Hepatocyte (in vitro differentiated cells): ENCODE results near the gene CARS2. TPM values are rescaled to one million over a fixed set of nuclear protein-coding genes. Genes with fewer than 3 reads are reported as not detected.

Source experiments
- DNase-seq: peaks from one replicate; pipeline ENCODE4 v3.0.0-alpha.2; 2016; ENCODE audit warnings: low spot score
- H2AFZ ChIP-seq: fragments of 200-600 bp; sonication (generic); 2 replicates; pipeline ENCODE4 v1.6.0; 2016; ENCODE audit warnings: antibody characterized with exemption, mild to moderate bottlenecking
- H3K27ac ChIP-seq: fragments of 200-600 bp; sonication (generic); 2 replicates; pipeline ENCODE4 v1.5.1; 2016; ENCODE audit warnings: mild to moderate bottlenecking
- H3K27me3 ChIP-seq: fragments of 200-600 bp; sonication (generic); 2 replicates; pipeline ENCODE4 v1.6.1; 2016
- H3K36me3 ChIP-seq: fragments of 200-600 bp; sonication (generic); replicated peaks from 2 replicates; pipeline ENCODE4 v1.5.1; 2016; ENCODE audit warnings: low read depth; ENCODE audit not compliant: insufficient read depth
- H3K4me1 ChIP-seq: fragments of 200-600 bp; sonication (generic); 2 replicates; pipeline ENCODE4 v1.5.1; 2016; ENCODE audit warnings: mild to moderate bottlenecking, moderate library complexity; ENCODE audit not compliant: insufficient read depth
- H3K4me2 ChIP-seq: fragments of 200-600 bp; sonication (generic); 2 replicates; pipeline ENCODE4 v1.6.0; 2016
- H3K4me3 ChIP-seq: fragments of 200-600 bp; sonication (generic); 2 replicates; pipeline ENCODE4 v1.5.1; 2016; ENCODE audit warnings: mild to moderate bottlenecking
- H3K79me2 ChIP-seq: fragments of 200-600 bp; sonication (generic); 2 replicates; pipeline ENCODE4 v1.6.0; 2017; ENCODE audit warnings: mild to moderate bottlenecking
- H3K9me2 ChIP-seq: fragments of 200-600 bp; sonication (generic); replicated peaks from 2 replicates; pipeline ENCODE4 v1.6.0; 2017; ENCODE audit warnings: mild to moderate bottlenecking; ENCODE audit not compliant: insufficient read depth
- H3K9me3 ChIP-seq: fragments of 200-600 bp; sonication (generic); 2 replicates; pipeline ENCODE4 v1.5.1; 2016; ENCODE audit warnings: low read depth, mild to moderate bottlenecking
- H4K20me1 ChIP-seq: fragments of 200-600 bp; sonication (generic); 2 replicates; pipeline ENCODE4 v1.6.0; 2016; ENCODE audit warnings: mild to moderate bottlenecking; ENCODE audit not compliant: insufficient read depth, poor library complexity, severe bottlenecking
- CTCF ChIP-seq: fragments of 200-600 bp; sonication (generic); IDR thresholded peaks from 2 replicates; pipeline ENCODE4 v1.5.1; 2016; ENCODE audit warnings: antibody characterized with exemption, mild to moderate bottlenecking; ENCODE audit not compliant: poor library complexity
- EZH2 ChIP-seq: fragments of 200-600 bp; sonication (generic); IDR thresholded peaks from 2 replicates; pipeline ENCODE4 v1.6.1; 2016; ENCODE audit warnings: antibody characterized with exemption, mild to moderate bottlenecking, borderline replicate concordance
- EZH2phosphoT487 ChIP-seq: fragments of 200-600 bp; sonication (generic); IDR thresholded peaks from one replicate; pipeline ENCODE4 v1.6.1; 2018; ENCODE audit warnings: antibody characterized with exemption, mild to moderate bottlenecking, low read depth, moderate library complexity; ENCODE audit not compliant: unreplicated experiment, severe bottlenecking
- WGBS: methylation state at CpG from one replicate; pipeline ENCODE4 v1.1.6; 2016; ENCODE audit warnings: low lambda C conversion rate; ENCODE audit errors: missing lambda C conversion rate; 5-methylcytosine and 5-hydroxymethylcytosine counted together
- polyA plus RNA-seq: library from polyadenylated mRNA; unstranded; fragments of >200 nt; fragmentation: Nextera tagmentation; extraction: Ambion mirVana; gene quantifications from 2 replicates; pipeline ENCODE4 v1.2.1, GENCODE V29; 2016
- total RNA-seq: library from RNA; depleted of rRNA; stranded (reverse); fragments of >200 nt; gene quantifications from 2 replicates; pipeline ENCODE4 v1.2.3, GENCODE V29; 2014

The CARS2 gene
- total and polyA plus RNA-seq, 2 experiments from 2014 or later = 72.9 to 105 TPM

- Histone ChIP-seq H3K9me2 (no peaks in the 10 kb centered on the region), H3K4me3 (no peak overlapping the region), H3K79me2 (peaks cover 5% of the 10 kb centered on the region), H3K27ac (no peak overlapping the region), H3K9me3 (no peaks in the 10 kb centered on the region), H2AFZ (no peak overlapping the region), H4K20me1 (peaks cover 10% of the 10 kb centered on the region), H3K4me2 (no peak overlapping the region), H3K36me3 (no peaks in the 10 kb centered on the region), H3K4me1 (peaks cover 5% of the 10 kb centered on the region), H3K27me3 (no peaks in the 10 kb centered on the region)
- TF ChIP-seq CTCF = no peak
- TF ChIP-seq EZH2 = no peak
- no peak for TF ChIP-seq EZH2phosphoT487
- DNase-seq = no peak
- 73% methylated on average over 5 of the region's 5 CpGs for WGBS
These were observed 66.0 kb downstream of the CARS2 start for GRCh38 chr13:110639935-110640334.

GRCh38 chr13:110638814-110639806, 66.8 kb downstream of the CARS2 start:
- H2AFZ ChIP-seq = no peak overlapping the region
- no peaks in the 10 kb centered on the region for H3K9me3 ChIP-seq
- H3K4me1 ChIP-seq = no peaks in the 10 kb centered on the region
- H3K4me3 ChIP-seq = no peak overlapping the region
- peaks cover 13% of the 10 kb centered on the region for H4K20me1 ChIP-seq
- H3K79me2 ChIP-seq = peaks cover 13% of the 10 kb centered on the region
- H3K27ac ChIP-seq = no peak overlapping the region
- H3K4me2 ChIP-seq = no peak overlapping the region
- WGBS = 95% methylated on average over 39 of the region's 39 CpGs
- H3K9me2 ChIP-seq = no peaks in the 10 kb centered on the region
- no peaks in the 10 kb centered on the region for H3K27me3 ChIP-seq
- DNase-seq = no peak
- H3K36me3 ChIP-seq = no peaks in the 10 kb centered on the region
- TF ChIP-seq EZH2 (no peak), EZH2phosphoT487 (no peak), CTCF (no peak)

- H3K79me2 ChIP-seq = peaks cover 21% of the 10 kb centered on the region
- no peak for TF ChIP-seq CTCF
- no peak for TF ChIP-seq EZH2
- TF ChIP-seq EZH2phosphoT487 = no peak
- no peaks in the 10 kb centered on the region for H3K27me3 ChIP-seq
- no peak overlapping the region for H2AFZ ChIP-seq
- H3K4me3 ChIP-seq = no peak overlapping the region
- H3K9me2 ChIP-seq = no peaks in the 10 kb centered on the region
- H3K27ac ChIP-seq = no peak overlapping the region
- H3K9me3 ChIP-seq = no peaks in the 10 kb centered on the region
- H3K36me3 ChIP-seq = no peaks in the 10 kb centered on the region
- no peak for DNase-seq
- H4K20me1 ChIP-seq = peaks cover 19% of the 10 kb centered on the region
- WGBS = 93% methylated on average over 23 of the region's 23 CpGs
- no peak overlapping the region for H3K4me2 ChIP-seq
- no peaks in the 10 kb centered on the region for H3K4me1 ChIP-seq
These were observed 67.7 kb downstream of the CARS2 start for GRCh38 chr13:110638257-110638656.
